HG03442 (cell line): Measurements from ENCODE around the gene IDH3A.

Experiments used
- ATAC-seq: cut with Tn5 transposase; IDR thresholded peaks from one replicate; pipeline ENCODE4 v1.9.1; 2021; ENCODE audit warnings: mild to moderate bottlenecking, moderate library complexity; ENCODE audit not compliant: unreplicated experiment

IDH3A gene

DNA sequence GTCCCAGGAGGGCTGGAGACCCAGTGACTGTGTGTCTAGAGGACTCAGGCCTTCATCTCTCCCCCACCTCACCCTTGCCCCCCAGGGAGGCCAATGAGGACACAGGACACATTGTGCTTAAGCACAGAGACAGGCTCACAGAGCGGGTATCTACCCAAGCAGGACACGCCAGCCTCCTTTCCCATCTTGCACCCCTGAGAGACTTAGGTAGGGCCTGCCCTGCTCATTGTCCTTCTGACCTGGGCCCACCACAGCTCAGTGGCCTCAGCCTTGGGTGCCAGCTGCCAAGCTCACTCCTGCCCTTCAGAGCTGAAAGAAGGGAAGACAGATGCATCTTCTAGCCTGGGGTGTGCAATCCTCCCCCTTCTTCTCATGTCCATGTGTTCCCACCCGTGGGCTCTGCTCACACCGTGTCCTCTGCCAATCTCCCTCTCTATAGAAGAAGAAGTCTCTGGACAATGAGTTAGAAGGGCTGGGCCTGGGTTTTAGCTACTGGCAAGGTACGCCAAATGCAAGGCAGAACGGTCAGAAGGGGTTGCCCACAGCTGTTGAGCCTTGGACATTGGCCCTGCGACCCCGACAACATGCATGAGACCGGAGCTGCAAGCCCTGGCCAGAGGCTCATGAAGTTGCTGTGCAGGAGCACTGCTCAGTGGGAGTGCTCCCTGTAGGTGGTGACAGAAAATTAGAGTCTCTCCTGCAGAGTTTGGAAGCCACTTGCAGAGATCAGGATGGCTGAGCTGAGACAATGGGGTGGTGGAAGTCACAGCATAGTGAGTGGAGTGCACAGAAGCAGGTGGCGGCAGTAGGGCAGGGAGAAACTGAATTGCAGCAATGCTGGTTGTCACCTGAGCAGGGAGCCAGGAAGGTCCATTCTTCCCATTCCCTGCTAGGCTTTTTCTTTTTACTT, 52.4 kb downstream of the IDH3A start:
- ATAC-seq: no peak

DNA sequence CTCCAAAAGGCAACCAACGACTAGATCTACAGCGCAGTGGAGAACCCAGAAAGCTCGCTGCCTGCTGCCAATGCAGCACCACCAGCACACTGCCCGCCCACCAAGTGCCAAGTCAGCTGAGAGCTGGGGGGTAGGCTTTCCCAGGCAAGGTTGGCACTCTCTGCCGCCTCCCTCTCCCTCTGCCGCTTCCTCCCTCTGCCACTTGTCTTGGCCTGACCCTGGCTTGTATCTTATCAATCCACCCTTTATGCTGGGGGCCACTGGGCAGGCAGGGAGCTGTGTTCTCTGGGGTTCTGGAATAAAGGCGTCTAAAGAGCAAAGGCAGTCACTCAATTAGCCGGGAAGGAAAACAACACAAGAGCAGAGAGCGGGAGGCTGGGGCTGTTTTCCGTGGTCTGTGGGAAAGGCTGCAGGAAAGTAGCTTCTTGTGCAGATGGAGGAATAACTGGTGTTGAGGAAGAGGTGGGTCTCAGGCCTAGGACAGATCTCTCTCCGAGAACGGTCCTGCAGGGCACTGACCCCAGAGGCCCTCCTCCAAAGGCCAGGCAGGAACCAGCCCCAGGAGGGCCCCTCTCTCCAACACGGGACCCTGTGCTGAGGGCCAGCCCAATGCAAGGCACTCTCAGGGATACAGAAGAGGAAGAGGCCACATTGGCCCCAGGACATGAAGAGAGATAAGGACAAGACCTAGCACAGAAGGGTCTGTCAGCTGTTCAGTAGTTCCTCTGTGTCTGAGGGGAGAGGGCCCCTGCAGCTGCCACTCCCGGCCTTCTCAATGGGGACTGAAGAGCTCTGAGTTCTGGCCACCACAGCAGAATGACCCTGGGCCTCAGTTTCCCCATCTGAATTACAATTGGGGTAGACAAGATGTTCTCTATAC, 54.4 kb downstream of the IDH3A start:
- ATAC-seq: no peak

DNA sequence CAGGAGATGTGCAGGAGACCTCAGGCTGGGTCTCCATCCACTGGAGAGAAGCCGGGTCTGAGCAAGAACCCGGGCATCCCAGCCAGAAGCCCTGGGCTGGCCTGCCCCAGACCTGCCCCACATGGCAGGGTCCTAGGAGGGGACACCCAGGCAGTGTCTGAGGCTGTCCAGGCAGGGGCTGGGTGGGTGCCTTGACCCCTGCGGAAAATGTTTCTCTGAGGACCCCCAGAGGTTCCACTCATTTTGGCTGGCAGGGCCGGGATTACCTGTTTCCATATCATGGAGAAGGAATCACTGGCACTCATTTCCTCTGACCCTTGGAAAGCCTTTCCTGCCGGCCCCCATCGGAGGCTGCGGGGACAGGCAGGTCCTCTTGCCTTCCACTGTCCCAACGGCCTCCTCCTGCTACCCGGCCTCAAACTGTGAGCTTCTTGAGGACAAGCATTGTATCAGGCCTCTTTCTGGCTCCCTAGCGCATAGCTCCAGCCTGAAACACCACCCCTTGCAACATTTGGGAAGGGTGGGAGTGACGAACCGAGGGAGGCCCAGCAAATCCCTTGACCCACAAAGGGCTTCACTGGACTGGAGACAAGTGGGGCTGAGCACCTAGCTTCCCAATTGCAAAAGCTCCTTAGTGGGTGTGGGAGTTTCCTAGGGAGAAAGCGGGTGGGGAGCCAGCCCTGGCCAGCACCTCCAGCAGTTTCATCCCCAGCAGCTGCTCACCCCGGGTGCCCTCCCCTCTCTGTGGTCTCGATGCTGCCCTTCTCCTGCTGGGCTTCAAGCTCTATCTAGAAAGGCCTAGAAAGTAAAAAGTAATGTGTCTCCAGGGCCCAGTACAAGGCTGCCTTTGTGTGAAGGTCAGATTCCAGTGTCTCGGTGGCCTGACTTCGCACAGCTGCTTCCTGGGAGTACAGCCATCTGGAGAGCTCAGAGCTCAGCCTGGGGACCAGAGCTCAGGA, 55.5 kb downstream of the IDH3A start:
- ATAC-seq: no peak

DNA sequence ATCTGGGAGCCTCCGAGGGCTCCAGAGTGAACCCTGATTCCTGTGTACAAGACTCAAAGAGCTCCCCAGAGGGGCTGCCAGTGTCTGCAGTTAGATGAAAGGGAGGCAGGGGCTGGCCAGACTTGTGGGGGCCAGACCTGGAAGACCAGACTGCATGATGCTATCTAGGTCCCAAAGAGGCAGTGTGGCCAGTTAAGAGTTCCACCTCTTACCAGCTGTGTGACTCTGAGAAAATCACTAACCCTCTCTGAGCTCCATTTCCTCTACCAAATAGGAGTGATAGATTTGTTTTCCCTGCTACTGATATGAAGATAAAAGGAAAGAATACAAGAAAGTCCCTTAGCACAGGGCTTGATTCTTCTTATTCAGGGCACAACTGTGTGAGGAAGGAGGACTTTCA, 56.2 kb downstream of the IDH3A start:
- ATAC-seq: no peak

DNA sequence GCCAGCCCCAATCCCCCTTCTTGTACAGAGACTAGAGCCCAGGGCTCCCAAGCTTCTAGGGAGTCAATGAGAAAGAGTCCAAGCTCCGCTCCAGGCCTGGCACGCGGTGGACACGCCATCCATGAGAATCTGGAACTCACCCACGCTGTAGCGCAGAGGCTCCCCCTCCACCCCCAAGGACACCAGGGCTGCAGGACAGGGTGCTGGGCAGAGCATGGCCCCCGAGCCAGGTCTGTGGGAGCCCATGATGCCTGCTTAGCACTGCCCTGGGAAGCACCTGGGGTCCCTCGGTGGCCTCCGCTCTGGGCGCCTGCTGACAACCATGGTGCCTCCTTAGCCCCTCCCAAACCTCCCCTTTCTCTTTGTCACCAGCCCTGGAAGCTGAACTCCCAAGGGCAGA, 56.7 kb downstream of the IDH3A start:
- ATAC-seq: no peak

DNA sequence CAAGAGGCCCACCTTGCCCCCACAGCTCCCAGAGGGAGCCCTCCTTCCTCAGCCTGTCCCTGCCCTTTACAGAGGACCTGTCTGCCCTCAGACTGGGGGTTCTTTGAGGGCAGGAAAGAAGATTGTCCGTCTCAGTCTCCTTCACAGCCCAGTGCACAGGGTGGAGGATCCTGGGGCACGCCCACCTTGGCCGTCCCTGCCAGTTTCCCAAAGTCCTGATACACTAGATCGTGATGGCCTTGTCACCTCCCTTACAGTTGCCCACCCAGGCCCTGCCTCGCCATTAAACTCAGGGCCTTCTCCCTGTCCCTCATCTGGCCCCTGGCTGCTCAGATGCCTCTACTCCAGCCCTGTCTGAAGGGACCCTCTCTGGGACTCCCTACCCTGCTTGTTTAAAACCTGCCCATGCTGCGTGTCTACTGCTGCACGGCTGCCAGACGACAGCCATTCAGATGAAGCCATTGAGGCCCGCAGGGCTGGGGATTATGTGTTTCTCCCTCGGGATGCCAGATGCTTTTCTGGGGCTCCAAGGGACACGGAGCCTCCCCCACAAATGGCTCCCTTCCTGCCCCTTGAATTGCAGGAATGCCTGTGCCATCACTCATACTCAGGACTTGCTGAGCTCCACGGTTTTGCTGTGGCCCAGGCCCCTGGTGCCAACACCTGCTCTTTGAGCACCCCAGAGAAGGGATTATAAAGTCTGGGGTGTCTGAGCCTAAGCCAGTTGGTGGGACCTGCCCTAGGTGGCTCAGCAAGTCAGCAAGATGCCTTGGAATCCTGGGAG, 57.4 kb downstream of the IDH3A start:
- ATAC-seq: no peak

DNA sequence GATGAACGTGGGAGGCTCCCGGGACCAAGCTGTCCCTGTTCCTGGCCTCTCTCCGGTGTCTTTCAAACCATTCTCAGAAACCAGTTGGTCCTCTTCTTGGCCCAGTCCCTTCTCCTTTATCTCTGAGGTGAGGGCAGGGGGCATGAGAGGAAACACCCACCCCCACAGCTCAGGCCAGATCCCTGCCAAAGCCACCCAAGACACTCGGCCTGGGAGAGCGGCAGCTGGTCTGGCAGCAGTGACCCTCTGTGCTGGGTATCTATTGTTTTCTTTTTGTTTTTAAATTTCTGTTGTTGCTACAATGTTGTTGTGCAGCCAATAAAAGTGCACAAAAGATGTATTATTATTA, 57.9 kb downstream of the IDH3A start:
- no peak for ATAC-seq

DNA sequence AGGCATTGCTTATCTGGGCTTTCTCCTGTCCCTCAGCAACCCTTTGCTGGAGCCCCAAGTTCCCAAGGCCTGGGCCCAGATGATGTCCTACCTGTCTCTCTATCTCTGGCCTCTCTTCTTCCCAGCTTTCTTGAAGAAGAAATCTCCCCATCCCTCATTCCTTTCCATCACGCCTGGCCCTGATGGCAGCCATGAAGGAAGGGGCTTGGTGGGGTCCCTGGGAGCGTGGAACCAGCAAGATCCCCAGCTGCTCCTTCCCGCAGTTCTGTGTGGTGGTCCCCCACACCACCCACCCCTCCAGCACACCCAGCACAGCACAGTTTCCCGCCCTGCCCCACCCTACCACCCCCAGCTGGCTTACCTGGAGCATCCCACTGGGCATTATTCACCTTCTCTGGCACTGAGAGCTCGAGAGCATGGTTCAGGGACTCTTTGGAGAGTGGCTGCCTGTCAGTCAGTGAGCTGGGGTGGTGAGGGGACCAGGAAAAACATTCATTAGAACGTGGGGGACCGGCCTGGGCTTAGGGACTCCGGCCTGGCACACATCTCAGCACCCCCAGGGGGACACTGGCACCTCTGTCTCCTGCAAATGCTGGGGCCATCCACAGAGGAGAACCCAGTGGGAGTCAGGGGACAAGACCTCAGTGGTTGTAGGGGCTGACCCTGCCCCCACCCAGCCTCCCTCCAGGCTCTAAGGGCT, 58.6 kb downstream of the IDH3A start:
- no peak for ATAC-seq

DNA sequence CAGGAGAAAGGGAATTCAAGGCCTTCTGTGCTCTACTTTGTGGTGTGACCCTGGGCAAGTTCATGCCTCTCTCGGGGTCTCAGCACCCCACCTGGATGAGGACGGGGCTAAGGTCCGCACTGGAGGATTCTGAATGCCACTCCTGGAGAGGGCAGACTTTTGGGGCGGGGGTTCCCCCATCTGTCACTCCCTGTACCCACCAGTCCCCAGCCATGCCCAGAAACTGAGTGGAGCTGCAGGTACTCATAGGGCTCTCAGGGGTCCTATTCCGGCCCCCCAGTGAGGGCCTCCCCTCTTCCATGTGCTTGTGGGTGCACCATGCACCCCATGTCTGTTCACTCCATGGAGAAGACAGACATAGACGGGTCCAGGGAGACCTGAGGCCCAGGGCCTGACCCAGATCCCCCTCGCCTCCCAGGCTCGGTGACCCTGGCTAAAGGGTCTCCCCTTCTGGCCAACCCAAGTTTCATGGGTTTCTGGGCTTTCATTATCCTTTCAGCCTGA, 59.2 kb downstream of the IDH3A start:
- no peak for ATAC-seq

DNA sequence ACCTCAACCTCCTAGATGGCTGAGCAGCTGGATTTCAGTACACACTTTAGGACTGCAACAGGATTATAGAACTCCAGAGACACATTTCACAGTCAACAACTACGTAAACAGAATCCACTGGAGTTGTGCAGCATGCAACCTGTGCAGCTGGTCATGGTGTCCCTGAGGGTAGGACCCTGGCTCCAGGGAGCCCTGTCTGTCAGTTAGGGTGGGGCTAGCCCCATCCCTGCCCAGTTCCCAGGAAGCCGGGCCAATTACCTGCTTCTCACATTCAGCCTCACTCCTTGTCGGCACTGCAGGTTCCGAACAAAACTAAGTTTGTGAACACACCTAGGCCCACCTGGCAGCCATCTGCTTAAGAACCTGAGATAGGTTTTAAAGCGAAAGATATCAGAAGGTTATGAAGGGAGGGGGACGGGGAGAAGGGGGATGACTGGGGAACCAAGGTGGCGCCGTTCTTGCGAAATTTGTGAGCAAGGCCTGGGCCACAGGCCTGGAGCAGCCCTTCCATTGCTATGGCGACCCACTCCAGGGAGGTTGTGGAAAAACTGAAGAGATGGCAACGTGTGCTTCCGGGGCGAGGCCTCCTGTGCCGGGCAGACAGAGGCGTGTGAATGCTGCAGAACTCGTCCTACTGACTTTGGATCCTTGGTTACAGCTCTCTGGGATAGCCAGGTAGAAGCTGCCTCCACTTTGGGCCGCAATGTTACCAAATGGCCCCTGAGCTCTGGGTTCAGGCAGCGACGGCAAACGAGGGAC, 59.9 kb downstream of the IDH3A start:
- ATAC-seq: no peak

DNA sequence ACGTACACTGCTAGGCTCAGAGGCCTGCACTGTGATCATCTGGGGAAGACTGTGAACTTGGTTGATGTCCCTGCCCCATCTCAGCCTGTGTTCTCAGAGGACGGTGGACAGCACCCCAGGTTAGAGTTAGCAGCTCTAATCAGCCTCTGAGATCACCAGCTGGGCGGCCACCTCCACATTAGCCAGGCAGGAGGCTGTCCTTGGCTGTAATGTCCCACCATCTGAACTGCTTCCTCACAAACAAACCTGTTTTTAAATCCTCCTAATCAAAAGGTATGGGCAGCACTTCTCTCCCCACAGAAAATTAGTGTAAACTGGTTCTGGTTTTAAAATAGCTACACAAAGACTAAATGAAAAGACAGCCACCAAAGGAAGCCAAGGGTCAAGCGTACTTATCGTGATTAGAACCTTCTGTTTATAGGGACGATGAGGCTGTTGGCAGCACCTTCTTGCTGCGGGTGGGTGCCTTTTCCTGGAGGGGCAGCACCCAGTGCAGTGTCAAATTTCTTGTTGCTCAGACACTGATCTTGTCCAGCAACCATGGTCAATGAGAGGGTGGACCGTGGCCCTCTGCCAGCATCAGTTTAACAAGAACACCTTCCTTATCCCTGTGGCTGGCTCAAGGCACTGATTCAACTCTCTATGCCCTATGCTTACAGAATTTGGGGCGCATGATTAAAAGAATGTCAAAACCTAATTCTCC, 60.6 kb downstream of the IDH3A start:
- ATAC-seq: no peak

DNA sequence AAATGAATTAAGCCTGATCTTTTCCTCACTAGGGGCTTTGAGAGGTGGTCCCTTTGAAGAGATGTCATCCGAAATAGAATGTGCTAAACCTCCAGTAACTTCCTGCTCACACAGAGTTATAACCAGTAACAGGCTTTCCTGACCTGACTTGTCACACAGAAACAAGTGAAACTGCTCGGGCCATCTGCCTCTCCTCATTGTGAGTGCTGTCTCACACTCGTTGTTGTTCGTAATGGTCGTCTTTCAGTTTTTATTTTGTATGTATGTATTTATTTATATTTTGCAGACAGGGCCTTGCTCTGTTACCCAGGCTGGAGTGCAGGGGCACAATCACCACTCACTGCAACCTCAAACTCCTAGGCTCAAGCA, 61.2 kb downstream of the IDH3A start:
- no peak for ATAC-seq

DNA sequence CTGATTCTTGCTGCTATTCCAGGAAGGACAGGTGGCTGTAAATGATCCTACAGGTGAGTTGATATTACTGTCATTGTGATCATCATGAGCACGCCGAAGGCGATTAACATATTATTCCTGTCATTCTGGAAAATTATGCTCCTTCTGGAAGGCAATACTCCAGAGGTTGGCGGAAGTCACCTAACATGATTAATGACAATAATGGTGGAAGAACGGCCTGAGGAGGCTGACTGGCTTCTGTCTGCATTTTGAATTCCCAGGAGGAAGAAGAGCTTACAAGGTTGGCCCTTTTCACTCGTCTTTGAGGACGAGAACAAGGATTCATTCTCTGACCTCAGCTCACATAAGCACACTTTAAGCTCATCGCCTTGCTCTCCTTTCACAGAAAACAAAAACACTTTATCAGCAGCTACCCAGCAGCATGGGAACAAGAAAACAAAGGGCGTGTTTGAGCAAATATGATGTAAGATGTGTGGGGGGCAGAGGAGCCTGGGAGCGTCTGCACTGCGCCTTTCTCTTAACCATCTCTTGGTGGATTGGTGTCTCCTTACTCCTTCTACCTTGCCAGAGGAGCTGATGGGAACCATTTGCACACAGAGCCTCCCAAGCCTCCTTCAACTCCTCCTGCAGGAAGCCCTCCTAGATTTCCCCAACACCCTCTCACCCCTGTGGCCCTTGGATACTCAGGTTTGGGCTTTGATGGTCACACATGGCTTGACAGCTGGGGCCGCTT, 62.2 kb downstream of the IDH3A start:
- no peak for ATAC-seq

DNA sequence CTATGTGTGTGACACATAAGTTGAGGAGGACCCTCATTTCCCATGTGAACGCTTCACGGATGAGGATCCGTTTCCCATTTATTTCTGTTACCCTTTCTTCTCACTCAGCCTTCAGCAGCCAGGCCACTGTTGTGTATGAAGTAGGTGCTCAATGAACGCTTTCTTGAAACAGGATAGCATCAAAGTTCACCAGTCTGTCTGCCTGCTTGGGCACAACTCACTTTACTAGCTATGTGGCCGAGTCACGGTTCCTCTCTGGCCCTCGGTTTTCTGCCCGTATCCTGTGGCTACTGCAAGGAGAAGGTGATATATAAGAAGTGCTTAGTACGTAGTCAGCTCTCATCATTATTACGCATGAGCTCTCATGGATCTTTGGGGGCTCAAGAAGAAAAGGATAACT, 62.8 kb downstream of the IDH3A start:
- no peak for ATAC-seq

DNA sequence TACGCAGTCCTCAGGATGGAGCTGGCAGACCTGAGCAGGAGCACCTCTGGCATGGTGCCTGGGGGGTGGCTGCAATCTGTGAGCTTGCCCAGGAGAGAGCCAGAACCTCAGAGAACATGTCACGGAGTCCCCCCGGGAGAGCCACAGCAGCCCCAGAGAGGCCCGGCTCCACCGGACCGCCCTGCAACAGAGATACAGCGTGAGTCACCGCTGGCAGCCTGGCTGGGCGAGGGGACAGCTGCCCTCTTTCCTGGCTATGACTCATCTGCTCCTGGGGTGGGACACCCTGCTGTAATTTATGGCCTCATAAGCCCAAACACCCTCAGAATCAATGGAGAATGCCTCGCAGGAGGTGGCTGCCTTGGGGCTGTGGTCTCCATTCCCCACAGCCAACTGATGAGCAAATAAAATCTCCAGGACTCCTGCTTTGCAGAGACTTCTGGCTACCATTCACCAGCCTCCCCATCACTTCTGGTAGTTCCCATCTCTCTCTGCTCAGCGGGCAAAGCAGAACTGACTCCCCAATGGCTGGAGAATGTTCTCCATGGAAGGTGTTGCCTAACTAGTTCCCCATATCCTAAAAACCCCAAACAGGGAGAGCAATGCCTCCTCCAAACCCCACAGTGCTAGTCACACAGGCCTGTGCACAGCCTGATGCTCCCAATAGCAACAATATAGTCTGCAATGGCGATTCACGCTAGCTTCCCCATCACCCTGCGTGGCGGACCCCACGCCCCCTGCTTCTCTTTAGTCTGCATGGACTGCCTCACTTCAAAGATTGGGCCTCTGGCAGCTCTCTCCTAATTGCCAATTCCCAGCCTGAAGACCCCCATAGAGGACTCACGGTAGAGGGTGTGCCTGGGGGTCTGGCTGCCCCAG, 63.6 kb downstream of the IDH3A start:
- ATAC-seq: no peak

DNA sequence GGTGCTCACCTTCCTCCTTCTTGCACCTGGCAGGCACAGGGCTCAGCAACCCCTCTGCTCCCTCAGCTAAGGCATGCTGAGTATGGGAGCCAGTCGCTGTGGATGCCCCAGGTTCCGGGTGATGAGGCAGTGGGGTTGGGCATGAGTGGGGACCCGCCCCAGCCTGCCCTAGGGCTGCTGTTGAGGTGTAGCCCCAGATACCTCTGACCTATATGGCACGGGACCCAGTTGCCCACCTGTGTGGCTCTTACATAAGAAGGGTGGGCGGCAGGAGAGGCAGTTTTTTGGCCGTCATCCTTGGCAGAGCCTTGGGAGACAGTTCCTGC, 64.2 kb downstream of the IDH3A start:
- ATAC-seq: no peak

DNA sequence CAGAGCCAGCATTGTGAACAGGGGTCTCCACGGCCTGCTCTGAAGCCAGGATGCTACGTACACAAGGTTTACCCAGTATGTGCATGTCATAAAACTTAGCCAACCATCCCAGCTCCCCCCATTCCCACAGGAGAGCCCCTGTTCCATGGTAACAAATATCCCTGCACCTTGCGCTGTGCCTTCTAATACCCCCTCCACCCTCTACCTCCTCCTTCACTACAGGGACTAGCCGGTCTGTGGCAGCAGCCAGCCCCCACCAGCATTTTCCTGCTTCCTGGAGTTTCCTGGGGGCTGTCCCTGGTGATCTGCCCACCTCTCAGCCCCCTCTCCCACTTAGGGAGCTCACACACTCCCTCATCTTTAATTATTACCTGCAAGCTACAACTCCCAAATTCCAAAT, 64.8 kb downstream of the IDH3A start:
- ATAC-seq: no peak
